Smooth muscle cell (in vitro differentiated cells): Measurements from ENCODE around the gene NCBP1. TPM values are rescaled to one million over a fixed set of nuclear protein-coding genes. Genes with fewer than 3 reads are reported as not detected.

Experiments
- DNase-seq: peaks from one replicate; lab custom pipeline; 2025; ENCODE audit not compliant: unreplicated experiment; lab: John Stamatoyannopoulos, UW
- H2AFZ ChIP-seq: fragments of 200-600 bp; sonication (generic); 2 replicates; pipeline ENCODE4 v1.6.0; 2016; ENCODE audit warnings: antibody characterized with exemption, low read depth, mild to moderate bottlenecking
- H3F3A ChIP-seq: fragments of 200-600 bp; sonication (generic); 2 replicates; pipeline ENCODE4 v1.6.0; 2017; ENCODE audit warnings: antibody characterized with exemption, low read depth
- H3K27ac ChIP-seq: fragments of 200-600 bp; sonication (generic); 2 replicates; pipeline ENCODE4 v1.5.1; 2016; ENCODE audit warnings: low read depth, mild to moderate bottlenecking
- H3K27me3 ChIP-seq: fragments of 200-600 bp; sonication (generic); 2 replicates; pipeline ENCODE4 v1.6.1; 2016; ENCODE audit warnings: low read depth, mild to moderate bottlenecking
- H3K36me3 ChIP-seq: fragments of 200-600 bp; sonication (generic); 2 replicates; pipeline ENCODE4 v1.5.1; 2016; ENCODE audit warnings: low read depth
- H3K4me1 ChIP-seq: fragments of 200-600 bp; sonication (generic); 2 replicates; pipeline ENCODE4 v1.5.1; 2016; ENCODE audit warnings: low read depth
- H3K4me2 ChIP-seq: fragments of 200-600 bp; sonication (generic); 2 replicates; pipeline ENCODE4 v1.6.0; 2016; ENCODE audit warnings: mild to moderate bottlenecking
- H3K4me3 ChIP-seq: fragments of 200-600 bp; sonication (generic); 2 replicates; pipeline ENCODE4 v1.5.1; 2016; ENCODE audit warnings: mild to moderate bottlenecking
- H3K79me2 ChIP-seq: fragments of 200-600 bp; sonication (generic); 2 replicates; pipeline ENCODE4 v1.6.0; 2016; ENCODE audit warnings: low read depth, mild to moderate bottlenecking
- H3K9ac ChIP-seq: fragments of 200-600 bp; sonication (generic); 2 replicates; pipeline ENCODE4 v1.6.0; 2016; ENCODE audit warnings: low read depth
- H3K9me3 ChIP-seq: fragments of 200-600 bp; sonication (generic); replicated peaks from 2 replicates; pipeline ENCODE4 v1.5.1; 2016; ENCODE audit warnings: low read depth
- H4K20me1 ChIP-seq: fragments of 200-600 bp; sonication (generic); 2 replicates; pipeline ENCODE4 v1.6.0; 2016; ENCODE audit warnings: low read depth
- WGBS: methylation state at CpG from one replicate; pipeline ENCODE4 v1.1.7; 2016; ENCODE audit warnings: low lambda C conversion rate; 5-methylcytosine and 5-hydroxymethylcytosine counted together
- polyA plus RNA-seq: library from polyadenylated mRNA; unstranded; fragments of >200 nt; fragmentation: Nextera tagmentation; extraction: Ambion mirVana; gene quantifications from 2 replicates; pipeline ENCODE4 v1.2.1, GENCODE V29; 2016
- total RNA-seq: library from RNA; depleted of rRNA; stranded (reverse); fragments of >200 nt; gene quantifications from 2 replicates; pipeline ENCODE4 v1.2.3, GENCODE V29; 2014
- TF ChIP-seq, protein P1 (sequence below): fragments of 200-600 bp; sonication (generic); IDR thresholded peaks from 2 replicates; pipeline ENCODE4 v1.5.1; 2017; ENCODE audit warnings: borderline replicate concordance, mild to moderate bottlenecking, antibody characterized with exemption; ENCODE audit not compliant: insufficient read depth, poor library complexity, severe bottlenecking

NCBP1 gene
- total and polyA plus RNA-seq, 2 experiments from 2014 or later: 21.2 to 29.5 TPM

DNA sequence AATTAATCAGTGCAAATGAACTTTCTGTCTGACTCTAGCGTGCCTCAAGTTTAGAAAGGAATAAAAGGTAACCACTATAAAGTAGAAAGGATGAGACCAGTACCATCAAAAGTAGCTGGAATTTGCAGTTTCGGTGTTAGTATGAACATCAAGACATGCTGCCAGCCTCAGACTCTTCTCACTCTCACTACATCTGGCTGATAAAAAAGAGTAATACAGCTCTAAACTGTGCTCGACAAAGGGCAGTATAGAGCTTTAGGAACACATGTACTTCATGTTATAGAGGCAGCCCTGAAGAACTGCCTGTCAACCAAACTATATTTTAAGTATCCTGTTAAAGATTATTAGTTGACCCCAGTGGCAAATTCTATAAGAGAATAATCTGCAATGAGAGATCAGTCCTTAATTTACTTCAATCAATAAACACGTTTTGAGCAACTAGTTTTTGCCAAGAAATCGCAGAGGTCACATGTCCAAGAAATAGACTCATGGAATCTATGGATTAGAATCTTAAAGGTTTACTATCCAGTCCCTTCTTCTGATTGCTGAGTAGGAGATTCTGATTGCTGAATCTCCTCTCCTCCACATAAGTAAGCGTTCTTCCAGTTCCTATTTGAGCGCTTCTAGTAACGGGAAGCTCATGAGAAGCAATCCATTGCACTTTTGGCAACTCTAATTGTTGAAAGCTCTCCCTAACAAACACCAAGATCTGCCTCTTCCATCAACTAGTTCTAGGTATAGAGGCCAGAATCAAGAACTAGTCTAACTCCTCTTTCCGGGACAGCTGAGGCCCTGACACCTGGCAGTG is 62.6 kb downstream of the NCBP1 start:
- 31% methylated on average over 9 of the region's 9 CpGs for WGBS
- H3K27ac ChIP-seq: peak overlapping the region; percentile 68
- no peaks in the 10 kb centered on the region for H3F3A ChIP-seq
- peaks cover 16% of the 10 kb centered on the region for H3K4me1 ChIP-seq
- peak overlapping the region; percentile 72 for H3K9ac ChIP-seq
- peak overlapping the region; percentile 68 for H3K4me3 ChIP-seq
- peaks cover 3% of the 10 kb centered on the region for H3K36me3 ChIP-seq
- peaks cover 25% of the 10 kb centered on the region for H4K20me1 ChIP-seq
- peak overlapping the region; percentile 78 for H2AFZ ChIP-seq
- peak overlapping the region; percentile 99 for H3K4me2 ChIP-seq
- H3K9me3 ChIP-seq: no peaks in the 10 kb centered on the region
- TF ChIP-seq, protein P1, sequence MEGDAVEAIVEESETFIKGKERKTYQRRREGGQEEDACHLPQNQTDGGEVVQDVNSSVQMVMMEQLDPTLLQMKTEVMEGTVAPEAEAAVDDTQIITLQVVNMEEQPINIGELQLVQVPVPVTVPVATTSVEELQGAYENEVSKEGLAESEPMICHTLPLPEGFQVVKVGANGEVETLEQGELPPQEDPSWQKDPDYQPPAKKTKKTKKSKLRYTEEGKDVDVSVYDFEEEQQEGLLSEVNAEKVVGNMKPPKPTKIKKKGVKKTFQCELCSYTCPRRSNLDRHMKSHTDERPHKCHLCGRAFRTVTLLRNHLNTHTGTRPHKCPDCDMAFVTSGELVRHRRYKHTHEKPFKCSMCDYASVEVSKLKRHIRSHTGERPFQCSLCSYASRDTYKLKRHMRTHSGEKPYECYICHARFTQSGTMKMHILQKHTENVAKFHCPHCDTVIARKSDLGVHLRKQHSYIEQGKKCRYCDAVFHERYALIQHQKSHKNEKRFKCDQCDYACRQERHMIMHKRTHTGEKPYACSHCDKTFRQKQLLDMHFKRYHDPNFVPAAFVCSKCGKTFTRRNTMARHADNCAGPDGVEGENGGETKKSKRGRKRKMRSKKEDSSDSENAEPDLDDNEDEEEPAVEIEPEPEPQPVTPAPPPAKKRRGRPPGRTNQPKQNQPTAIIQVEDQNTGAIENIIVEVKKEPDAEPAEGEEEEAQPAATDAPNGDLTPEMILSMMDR: no peak
- H3K79me2 ChIP-seq: peaks cover 26% of the 10 kb centered on the region
- H3K27me3 ChIP-seq: no peaks in the 10 kb centered on the region
- no peak for DNase-seq

DNA sequence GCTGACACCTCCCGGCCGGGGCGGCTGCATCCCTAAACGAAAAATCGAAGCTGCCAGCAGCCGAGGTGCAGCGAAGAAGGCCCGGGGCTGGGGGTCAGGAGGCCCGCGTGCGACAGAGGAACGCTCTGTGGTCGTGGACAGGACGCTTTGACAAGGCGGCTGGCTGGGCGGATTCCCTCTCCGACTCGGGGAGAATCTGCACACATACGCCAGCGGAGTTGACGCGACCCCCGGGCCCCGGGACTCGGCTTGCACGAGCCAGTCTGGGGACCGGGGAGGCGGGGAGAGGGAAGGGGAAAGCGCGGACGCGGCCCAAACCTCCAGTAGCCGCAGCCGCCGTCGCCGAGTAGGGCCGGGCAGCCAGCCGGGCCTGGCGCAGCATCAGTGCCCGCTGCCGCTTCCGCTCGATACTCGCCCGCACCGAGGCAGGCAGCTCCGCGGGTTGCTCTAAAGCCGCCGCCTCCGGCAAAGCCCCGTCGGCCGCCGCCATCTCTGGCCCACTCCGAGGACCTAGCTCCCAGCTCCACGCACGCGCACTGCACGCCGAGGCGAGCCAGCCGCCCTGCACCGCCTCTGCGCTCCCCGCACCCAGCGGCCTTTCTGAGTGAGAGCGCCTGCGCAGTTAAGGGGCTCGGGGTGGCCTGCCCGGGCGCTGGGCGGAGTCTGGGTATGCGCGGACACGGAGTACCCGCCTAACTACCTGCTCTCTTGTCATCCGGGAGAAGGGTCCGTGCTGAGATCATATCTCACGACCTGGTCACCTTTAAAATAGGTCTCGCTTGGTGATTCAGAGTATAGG is 63.4 kb downstream of the NCBP1 start, which contains the start of gene XPA:
Gene XPA (minus strand): TSS at position 538 of the 799 bp plus-strand sequence. CDS start 48 bp downstream, at position 490.
- no peaks in the 10 kb centered on the region for H3K9me3 ChIP-seq
- peak within 1 kb of the TSS; percentile 99 for H3K4me2 ChIP-seq
- peaks cover 26% of the 10 kb centered on the region for H3K79me2 ChIP-seq
- H4K20me1 ChIP-seq: peaks cover 25% of the 10 kb centered on the region
- no peaks in the 10 kb centered on the region for H3K27me3 ChIP-seq
- peaks cover 16% of the 10 kb centered on the region for H3K4me1 ChIP-seq
- TF ChIP-seq, protein P1: no peak
- peak within 1 kb of the TSS; percentile 68 for H3K27ac ChIP-seq
- peak; percentile 89 for DNase-seq
- no peaks in the 10 kb centered on the region for H3F3A ChIP-seq
- H3K9ac ChIP-seq: peak within 1 kb of the TSS; percentile 72
- H2AFZ ChIP-seq: peak within 1 kb of the TSS; percentile 78
- WGBS: 1% methylated on average over 49 of the region's 82 CpGs
- peak within 1 kb of the TSS; percentile 68 for H3K4me3 ChIP-seq
- peaks cover 3% of the 10 kb centered on the region for H3K36me3 ChIP-seq

DNA sequence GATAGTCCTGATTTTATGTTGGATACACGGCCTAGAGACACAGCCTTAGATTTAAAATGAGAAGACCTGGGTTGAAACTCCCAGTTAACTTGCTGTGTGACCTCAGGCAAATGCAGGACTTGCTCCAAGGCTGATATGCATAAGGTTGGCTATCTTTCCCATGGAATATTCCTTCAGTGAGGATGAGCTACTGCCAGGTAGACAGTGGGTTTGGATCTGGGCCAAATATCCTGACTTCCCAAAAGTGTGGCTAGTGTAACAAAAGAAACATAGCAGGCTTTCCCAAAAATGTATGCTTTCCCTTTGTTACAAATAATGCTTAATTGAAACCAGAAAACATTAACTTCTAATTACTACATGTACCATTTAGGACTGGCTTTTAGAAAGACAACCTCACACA is 64.2 kb downstream of the NCBP1 start:
- Histone ChIP-seq H3K79me2 (peaks cover 26% of the 10 kb centered on the region), H3K4me1 (peaks cover 16% of the 10 kb centered on the region), H3K4me3 (peak overlapping the region; percentile 68), H3K9me3 (no peaks in the 10 kb centered on the region), H3K27ac (no peak overlapping the region), H4K20me1 (peaks cover 25% of the 10 kb centered on the region), H3K27me3 (no peaks in the 10 kb centered on the region), H3F3A (no peaks in the 10 kb centered on the region), H3K36me3 (no peaks in the 10 kb centered on the region), H2AFZ (peak overlapping the region; percentile 34), H3K9ac (no peak overlapping the region), H3K4me2 (peak overlapping the region; percentile 99)
- WGBS: 71% methylated on average over 1 of the region's 1 CpG
- DNase-seq: no peak
- TF ChIP-seq, protein P1: no peak
